ENCODE data around the gene LRRC74B.
"Not testable (repeated sequence)": the region's sequence is repeated elsewhere in the genome, so short reads cannot be mapped to it uniquely, and the experiment has no call there.

LRRC74B gene

GRCh38 chr22:21032868-21033688, 12.7 kb upstream of the LRRC74B start:
- DNase-seq: no peak

DNA sequence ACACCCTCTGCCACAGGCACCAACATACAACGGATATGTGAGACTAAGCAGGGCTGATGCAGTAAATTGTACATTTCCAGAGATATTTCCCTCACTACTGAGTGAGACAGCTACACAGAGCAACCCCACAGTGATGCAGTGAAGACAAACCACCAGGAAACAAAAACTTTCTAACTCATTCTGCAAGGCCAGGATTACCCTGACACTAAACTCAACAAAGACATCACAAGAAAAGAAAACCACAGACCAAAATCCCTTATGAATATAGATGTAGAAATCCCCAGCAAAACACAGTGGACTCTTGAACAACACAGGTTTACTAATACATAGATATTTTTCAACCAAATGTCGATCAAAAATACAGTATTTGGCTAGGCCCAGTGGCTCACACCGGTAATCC, 11.9 kb upstream of the LRRC74B start:
- DNase-seq: no peak

- DNase-seq: no peak
Measured at GRCh38 chr22:21034989-21035388, 10.8 kb upstream of the LRRC74B start.

DNA sequence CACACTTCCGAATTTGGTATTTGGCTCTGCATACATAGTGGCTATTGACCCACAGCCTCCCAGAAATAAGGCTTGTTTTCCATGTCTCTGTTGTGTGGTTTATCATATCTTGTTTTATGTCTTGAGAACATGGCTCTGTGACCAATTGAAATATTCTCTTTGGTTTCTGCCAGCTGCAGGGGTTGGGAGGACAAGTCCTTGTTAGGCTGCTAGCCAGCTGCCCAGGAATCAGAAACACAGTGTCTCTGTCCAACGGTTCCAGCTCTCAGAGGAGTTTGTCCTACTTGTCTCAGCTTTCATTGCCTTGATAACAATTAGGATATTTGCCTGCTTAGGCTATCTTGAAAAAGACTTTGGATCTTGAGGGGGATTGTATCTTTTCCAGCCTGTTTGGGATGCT, 7.3 kb upstream of the LRRC74B start:
- DNase-seq: no peak

DNA sequence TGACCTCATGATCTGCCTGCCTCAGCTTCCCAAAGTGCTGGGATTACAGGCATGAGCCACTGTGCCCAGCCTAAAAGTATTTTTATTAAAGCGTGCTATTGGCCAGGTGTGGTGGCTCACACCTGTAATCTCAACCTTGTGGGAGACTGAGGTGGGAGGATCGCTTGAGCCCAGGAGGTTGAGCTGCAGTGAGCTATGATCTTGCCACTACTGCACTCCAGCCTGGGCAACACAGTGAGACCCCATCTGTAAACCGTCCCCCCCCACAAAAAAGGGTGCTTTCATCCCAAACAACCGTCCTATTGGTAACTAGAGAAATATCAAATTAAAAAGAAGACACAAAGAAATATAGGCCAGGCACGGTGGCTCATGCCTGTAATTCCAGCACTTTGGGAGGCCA, 6.6 kb upstream of the LRRC74B start:
- DNase-seq: not testable (repeated sequence)

- no peak for DNase-seq
Measured at GRCh38 chr22:21041937-21042336, 3.8 kb upstream of the LRRC74B start.

DNA sequence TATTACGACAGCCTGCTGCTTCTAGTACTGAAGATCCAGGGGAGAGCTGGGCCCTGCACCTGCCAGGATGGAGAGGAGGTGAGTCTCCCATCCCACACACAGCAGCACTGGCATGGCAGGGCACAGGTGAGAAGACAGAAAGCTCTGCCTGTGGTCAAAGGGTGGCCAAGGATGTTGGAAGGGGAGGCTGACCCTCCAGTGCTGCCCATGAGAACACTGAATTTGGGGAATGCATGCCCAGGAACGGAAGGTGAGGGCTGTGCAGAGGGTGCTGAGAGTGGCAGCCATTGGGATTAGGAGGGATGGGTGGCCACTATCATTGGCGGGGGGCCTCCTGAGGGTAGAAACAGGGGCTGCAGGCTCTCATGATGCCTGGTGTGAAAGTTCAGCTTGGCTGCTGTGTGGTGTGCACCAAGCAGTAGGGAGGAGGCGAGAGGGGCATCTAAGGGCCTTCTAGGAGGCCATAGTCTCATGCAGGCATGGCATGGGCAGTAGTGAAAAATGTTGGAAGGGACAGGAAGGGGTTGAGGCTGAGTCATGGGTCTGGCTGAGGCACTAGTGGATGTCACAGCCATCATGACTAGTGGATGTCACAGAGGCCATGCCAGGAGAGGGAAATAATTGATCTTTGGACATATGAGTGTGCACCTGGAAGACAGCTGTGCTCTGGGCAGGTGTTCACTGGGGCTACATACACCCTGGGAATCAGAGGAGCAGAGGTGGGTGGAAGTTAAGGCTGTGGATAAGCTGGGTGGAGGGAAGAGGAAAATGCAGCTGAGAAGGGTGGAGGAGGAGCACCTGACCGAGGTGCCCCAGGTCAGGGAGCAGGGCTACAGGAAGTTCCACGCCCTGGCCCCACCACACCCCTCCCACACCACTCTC, 2.5 kb upstream of the LRRC74B start:
- no peak for DNase-seq

- no peak for DNase-seq
Measured at GRCh38 chr22:21043860-21044535, 1.7 kb upstream of the LRRC74B start.

DNA sequence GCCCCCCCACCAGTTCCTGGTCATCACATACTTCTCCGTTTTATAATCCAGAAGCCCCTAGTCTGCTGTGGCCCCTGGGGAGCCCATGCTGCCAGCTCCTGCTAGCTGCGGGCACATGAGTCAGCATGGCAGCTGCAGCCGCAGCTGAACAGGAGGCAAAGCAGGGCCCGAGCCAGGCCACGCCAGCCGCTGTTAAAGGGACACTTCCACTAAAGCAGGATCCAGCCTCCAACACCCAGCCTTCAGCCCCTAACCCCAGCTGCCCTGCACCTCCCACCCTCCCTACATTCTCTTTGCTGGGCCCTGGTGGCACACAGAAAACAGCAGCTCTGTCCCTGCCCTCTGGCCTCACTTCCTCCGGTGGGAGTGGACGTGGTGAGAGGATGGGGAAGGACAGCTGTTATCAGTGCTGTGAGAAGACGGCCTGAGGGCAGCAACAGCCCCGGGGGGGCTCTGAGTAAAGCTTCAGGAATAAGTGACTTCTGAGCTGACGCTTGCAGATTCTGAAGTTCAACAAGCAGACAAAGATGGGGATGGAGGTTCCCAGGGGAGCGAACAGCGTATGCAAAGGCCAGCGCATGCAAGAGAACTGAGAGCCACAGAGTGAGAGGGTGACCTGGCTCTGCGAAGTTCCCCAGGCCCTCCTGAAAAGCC, 688 bp upstream of the LRRC74B start:
- DNase-seq: no peak

GRCh38 chr22:21047035-21047661, 1.4 kb downstream of the LRRC74B start:
- DNase-seq: no peak

GRCh38 chr22:21047730-21048129, 2.0 kb downstream of the LRRC74B start:
- no peak for DNase-seq

DNA sequence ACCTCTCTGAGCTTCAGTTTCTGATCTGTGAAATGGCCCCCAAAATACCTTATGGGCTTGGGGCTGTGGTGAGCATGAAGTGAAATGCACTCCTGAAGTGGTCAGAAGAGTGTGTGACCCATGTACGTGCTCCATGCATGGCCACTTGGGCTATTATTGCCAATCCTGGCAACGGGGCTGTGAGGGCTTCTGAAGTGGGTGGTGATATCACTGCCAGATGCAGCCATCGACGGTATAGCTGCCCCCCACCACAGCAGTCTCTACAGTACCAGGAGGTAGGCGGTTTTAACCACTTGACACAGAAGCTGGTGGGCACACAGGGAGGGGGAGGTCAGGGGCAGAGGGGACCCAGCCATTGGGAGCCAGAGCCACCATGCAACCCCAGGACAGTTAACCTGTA, 2.7 kb downstream of the LRRC74B start:
- not testable (repeated sequence) for DNase-seq

DNA sequence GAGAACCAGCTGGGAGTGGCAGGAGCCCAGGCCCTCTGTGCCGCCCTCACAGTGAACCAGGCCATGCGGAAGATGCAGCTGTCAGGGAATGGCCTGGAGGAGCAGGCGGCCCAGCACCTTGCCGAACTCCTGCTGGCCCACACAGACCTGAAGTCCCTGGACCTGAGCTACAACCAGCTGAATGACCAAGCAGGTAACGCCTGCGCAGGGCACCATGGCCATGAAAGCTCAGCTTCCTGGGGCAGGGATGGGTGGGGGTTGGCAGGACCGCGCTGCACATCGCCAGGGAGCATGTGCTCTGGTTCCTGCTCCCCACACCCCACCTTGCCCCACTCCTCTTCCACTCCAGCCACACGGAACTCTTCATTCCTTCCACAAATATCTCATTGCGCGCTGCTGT, 3.2 kb downstream of the LRRC74B start:
- not testable (repeated sequence) for DNase-seq

- DNase-seq: no peak
Measured at GRCh38 chr22:21051145-21051830, 5.5 kb downstream of the LRRC74B start.

GRCh38 chr22:21051831-21052400, 6.2 kb downstream of the LRRC74B start:
- DNase-seq: no peak

- no peak for DNase-seq
Measured at GRCh38 chr22:21052715-21053459, 7.1 kb downstream of the LRRC74B start.

DNA sequence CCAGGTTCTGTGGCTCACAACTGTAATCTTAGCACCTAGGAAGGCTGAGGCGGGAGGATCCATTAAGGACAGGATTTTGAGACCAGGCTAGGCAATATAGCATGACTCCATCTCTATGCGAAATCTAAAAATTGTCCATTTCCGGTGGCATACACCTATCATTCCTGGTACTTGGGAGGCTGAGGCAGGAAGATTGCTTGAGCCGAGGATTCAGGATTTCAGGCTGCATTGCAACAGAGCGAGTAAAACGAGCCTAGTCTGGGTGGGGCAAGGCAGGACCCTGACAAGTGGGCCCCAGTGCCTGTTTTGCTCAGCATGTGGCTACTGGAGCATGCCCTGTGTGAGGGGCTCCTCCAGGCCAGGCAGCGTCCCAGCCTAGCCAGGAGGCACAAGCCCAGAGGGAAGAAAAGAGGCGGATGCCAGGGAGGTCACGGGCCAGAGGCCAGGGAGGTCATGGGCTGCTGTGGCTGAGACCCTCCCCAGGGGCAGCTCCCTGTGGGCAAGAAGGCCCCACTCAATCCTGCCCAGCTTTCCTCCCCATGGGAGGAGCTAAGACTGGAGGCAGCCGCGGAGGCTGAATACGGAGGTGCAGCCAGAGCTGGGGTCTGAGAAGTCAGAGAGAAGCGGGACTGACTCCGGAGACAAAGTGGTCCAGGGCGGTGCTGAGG, 8.4 kb downstream of the LRRC74B start:
- DNase-seq: no peak

- DNase-seq: no peak
Measured at GRCh38 chr22:21054714-21055563, 9.2 kb downstream of the LRRC74B start.

GRCh38 chr22:21055564-21055834, 9.8 kb downstream of the LRRC74B start:
- no peak for DNase-seq
